IPS-11a (cell line): ENCODE measurements around the gene SIAH2.

Source experiments
- H3K4me3 ChIP-seq: one replicate; pipeline ENCODE4 v1.5.1; 2013; ENCODE audit warnings: low read depth, low read length, control low read depth

The SIAH2 gene

DNA sequence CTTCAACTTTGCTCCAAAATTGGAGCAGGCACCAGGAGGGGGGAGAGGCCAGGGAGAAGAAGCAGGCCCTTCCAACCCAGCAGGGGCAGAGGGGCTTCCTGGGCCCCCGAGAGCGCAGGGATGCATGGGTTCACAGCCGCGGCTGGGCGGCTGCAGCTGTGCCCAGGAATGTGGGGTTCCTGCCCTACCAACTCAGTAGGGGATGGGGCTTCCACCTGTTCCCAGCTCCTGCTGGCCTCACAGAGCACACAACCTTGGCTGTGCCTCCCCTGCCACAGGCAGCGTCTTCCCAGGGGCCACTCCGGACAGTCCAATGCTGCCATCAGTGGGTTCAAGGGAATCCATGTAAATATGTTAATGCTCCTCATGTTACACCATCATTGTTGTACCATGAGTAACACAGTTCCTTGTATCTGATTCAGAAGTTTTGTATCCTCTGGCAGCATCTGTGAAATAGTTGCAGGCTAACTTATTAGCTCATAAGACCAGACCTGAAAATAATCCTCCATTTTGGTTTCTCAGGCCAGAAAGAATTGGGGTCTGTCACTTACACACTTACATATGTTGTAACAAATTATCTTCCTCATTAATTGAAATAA, 12.1 kb upstream of the SIAH2 start:
- H3K4me3 ChIP-seq = no peak overlapping the region

- no peak overlapping the region for H3K4me3 ChIP-seq
These were observed 10.7 kb upstream of the SIAH2 start for GRCh38 chr3:150773616-150774192.

- no peak overlapping the region for H3K4me3 ChIP-seq
These were observed 8.6 kb upstream of the SIAH2 start for GRCh38 chr3:150771600-150771999.

DNA sequence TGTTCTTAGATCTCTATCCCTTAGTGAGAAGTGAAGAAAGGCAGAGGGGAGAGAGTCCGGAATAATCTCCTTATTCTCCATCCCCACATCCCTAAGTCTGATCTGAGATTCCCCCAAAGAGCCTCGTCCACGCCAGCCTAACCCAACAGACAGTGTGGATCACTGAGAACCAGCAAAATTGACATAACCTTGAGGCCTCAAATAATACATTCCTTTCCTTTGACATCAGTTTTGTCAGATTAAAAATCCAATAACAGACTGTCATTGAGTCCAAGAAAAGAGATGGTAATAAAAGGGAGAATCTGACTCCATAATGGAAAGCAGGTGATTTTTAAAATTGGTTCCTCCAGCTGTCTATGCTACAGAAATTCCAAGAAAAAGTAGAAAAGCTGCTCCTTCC, 7.7 kb upstream of the SIAH2 start:
- no peak overlapping the region for H3K4me3 ChIP-seq

DNA sequence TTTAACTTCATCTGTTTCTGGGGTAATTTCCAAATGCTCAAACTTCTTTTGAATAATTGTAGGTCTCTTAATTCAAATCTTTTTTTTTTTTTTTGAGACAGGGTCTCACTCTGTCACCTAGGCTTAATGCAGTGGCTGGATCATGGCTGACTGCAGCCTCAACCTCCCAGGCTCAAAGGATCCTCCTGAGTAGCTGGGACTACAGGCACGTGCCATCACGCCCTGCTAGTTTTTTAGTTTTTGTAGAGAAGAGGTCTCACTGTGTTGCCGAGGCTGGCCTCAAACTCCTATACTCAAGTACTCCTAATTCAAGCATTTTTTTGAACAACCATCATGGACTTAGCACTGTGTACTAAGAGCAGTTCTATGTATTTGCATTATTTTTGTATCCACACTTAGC, 3.8 kb upstream of the SIAH2 start:
- no peak overlapping the region for H3K4me3 ChIP-seq

- H3K4me3 ChIP-seq = no peak overlapping the region
These were observed 3.2 kb upstream of the SIAH2 start for GRCh38 chr3:150765949-150766720.

GRCh38 chr3:150764967-150765366, 2.0 kb upstream of the SIAH2 start:
- no peak overlapping the region for H3K4me3 ChIP-seq

- no peak overlapping the region for H3K4me3 ChIP-seq
These were observed 1.6 kb upstream of the SIAH2 start for GRCh38 chr3:150764566-150764965.

- H3K4me3 ChIP-seq = peak overlapping the region; percentile 82
These were observed 993 bp upstream of the SIAH2 start for GRCh38 chr3:150763841-150764483.

GRCh38 chr3:150762662-150763121, 277 bp downstream of the SIAH2 start:
- H3K4me3 ChIP-seq = peak overlapping the region; percentile 82

DNA sequence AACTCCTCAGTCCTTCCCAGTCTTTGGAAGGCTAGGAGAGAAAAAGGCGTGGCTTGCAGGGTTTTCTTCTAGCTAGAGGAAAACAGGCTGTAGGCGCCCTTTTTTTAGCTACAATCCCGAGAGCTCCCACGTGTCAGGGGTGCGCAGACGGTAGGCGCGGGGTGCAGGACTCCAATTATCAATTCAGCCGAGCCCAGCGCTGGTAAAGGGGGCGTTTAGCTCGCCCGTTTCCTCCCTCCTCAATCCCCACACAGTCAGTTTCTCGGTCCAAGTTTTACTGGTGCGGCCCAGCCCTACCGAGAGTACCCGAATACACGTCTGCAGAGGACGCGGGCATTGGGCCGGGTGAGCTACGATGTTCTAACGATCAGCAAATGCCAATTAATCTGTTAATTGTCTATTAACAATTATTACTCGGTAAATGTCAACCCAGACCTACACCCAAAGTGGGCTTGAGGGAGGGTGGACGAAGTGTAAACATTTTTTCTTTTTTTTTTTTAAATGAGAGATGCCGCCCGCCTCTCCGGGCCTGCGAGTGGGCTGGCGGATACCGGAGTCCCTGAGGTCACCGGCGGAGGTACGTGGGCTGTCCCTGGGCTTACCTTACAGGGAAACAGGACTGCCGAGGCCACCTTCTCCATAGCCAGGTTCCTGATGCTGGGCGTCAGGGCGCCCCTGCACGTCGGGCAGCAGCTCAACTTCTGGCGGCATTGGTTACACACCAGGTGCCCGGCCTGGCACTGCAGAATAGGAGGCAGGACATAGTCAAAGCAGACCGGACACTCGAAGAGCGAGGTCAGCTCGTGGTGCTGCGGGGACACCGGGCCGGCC, 923 bp downstream of the SIAH2 start:
- H3K4me3 ChIP-seq = peak overlapping the region; percentile 82

- no peak overlapping the region for H3K4me3 ChIP-seq
These were observed 2.4 kb downstream of the SIAH2 start for GRCh38 chr3:150760431-150761200.

GRCh38 chr3:150759947-150760346, 3.0 kb downstream of the SIAH2 start:
- H3K4me3 ChIP-seq = no peak overlapping the region

GRCh38 chr3:150759319-150759718, 3.6 kb downstream of the SIAH2 start:
- no peak overlapping the region for H3K4me3 ChIP-seq

DNA sequence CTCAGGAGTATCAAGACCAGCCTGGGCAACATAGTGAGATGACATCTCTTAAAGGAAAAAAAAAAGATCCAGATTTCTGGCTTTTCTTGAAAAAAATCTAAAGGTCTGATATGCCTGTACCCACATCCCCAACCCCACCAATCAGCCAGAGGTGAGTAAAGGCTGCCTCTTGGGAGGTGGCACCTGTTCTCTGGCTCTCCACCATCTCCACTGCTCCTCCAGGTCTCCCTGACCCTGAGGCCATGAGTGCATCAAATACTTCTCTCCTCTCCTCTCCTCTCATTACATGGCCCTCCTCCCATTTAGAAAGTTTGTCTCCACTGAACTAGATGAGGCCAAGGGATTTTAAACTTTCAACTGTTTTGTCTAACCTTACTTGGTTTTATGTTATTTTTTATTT, 5.2 kb downstream of the SIAH2 start:
- no peak overlapping the region for H3K4me3 ChIP-seq

DNA sequence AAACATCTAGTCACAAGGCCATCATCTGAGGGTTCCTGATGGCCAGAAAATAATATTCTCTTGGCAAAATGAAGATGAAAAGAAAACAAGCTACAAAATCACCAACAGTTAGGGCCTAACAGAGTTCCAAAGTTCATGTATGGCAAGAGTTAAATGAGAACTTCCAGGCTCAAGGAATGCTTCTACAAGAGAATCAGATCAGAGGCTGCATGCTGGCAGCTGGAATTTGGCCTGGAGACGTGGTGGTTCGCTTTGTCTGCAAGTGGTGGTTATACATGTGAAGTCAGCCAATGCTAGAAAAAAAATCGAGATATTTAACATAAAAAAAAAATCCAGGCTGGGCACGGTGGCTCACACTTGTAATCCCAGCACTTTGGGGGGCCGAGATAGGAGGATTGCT, 5.6 kb downstream of the SIAH2 start:
- no peak overlapping the region for H3K4me3 ChIP-seq

DNA sequence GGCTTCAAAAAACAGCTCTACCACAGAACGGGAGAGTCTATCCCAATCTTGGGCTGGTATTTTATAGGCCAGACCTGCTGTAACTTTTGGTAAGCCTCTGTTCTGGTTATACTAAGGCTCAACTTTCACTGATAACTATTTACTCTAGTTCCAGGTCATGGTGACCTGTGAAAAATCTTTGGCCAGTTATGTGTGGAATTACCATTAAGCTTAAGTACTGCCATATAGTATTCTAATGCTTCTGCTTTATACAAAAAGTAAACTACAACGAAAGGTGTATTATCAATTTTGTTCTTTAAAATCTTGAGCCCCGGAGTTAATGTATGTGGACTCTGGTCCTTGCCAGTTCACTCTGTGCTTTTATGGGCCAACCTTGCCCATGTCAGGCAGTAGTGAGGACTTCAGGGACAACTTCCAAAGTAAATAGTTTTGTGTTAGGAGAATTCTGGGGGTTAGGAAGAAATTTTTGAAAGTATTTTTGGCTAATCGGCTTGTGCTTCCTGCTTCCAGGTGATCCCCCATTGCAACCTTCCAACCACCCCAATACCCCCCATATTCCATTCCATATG, 6.4 kb downstream of the SIAH2 start:
- H3K4me3 ChIP-seq = no peak overlapping the region

DNA sequence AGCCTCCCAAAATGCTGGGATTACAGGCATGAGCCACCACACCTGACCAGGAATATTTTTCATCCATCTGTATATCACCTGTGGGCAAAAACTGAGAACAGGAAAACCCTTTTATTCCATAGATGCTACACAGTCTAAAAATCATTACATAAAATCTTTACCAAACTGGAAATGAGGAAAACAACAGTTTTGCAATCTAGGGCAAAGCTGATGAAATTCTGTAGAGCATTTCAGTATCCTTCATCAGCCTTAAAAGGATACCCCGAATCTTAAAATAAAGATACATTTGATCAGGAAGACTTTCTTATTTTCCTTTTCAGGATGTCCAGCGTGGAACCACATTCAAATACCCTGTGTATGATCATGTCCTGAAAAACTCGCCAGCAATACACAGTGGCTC, 7.1 kb downstream of the SIAH2 start:
- H3K4me3 ChIP-seq = no peak overlapping the region

- H3K4me3 ChIP-seq = no peak overlapping the region
These were observed 8.1 kb downstream of the SIAH2 start for GRCh38 chr3:150754896-150755295.

DNA sequence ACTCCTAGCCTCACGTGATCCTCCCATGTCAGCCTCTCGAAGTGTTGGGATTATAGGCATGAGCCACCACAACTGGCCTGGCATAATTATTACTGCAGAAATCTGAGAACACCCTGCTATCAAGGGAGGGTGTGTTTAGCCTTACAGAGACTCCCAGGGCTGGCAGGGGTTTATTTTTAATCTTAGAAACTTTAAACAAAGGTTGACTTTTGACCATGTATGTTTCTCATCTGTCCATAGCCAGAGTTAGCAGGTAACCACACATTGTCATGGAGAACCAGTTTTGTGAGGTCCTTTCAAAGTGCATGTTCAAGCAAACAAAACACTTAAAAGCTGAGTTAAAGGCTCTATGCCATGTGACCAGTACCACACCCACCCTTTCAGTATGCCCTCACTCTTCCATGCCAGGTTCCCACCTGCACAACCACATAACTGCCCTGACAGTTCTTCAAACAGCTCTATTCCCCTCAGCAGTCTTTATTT, 11.1 kb downstream of the SIAH2 start:
- H3K4me3 ChIP-seq = no peak overlapping the region
